ENCODE results near the gene UHRF1. TPM values are rescaled to one million over a fixed set of nuclear protein-coding genes. Genes with fewer than 3 reads are reported as not detected.

UHRF1 gene
- total RNA-seq, 1 donor = 34.1 TPM

DNA sequence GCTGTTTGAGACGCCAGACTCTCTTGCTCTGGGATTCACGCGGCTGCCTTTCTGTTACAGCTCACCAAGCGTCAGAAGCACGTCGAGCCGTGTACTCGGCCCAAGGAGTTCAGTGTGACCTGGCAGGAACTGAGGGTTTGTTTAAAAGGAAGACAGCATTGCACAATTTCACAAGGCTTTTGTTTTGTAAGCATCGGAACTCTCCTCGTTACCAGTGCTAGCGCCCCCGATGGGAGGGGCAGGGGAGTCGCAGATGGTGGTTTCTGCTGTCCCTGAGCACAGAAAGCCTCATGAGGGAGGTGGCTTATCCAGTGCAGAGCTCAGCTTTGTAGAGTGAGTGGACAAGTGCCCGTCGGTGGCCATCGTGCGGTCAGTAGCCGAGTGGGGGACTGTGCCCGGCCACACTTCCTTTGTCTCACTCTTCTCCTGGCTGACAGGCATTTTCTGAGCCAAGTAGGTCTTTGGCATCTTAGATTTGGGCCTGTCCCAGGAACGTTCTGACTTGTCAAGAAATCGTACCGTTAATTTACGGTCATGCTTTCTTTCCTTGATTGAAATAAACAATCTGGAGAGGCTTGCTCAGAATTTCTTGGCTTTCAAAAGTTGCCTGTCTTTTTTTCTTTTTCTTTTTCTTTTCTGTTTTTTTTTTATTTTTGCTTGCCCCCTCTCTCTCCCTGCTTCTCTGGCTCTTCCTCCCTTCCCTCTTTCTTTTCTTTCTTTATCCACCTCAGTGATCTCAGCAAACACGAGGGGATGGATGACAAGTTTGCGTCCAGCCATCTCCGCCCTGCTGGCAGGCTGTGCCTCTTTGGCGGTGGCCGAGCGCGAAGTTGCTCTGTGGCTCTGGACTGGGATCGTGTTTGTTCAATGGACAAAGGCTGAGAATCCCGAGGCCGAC lies 67.3 kb downstream of the UHRF1 start:
- peak; percentile 99 for DNase-seq (ENCODE audit: low read depth)
- peak overlapping the region; percentile 7 for H3K4me3 ChIP-seq (ENCODE audit: low read depth, low read length)
- TF ChIP-seq, protein P1, sequence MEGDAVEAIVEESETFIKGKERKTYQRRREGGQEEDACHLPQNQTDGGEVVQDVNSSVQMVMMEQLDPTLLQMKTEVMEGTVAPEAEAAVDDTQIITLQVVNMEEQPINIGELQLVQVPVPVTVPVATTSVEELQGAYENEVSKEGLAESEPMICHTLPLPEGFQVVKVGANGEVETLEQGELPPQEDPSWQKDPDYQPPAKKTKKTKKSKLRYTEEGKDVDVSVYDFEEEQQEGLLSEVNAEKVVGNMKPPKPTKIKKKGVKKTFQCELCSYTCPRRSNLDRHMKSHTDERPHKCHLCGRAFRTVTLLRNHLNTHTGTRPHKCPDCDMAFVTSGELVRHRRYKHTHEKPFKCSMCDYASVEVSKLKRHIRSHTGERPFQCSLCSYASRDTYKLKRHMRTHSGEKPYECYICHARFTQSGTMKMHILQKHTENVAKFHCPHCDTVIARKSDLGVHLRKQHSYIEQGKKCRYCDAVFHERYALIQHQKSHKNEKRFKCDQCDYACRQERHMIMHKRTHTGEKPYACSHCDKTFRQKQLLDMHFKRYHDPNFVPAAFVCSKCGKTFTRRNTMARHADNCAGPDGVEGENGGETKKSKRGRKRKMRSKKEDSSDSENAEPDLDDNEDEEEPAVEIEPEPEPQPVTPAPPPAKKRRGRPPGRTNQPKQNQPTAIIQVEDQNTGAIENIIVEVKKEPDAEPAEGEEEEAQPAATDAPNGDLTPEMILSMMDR (IDR thresholded peaks at IDR 0.05; ENCODE audit: insufficient read depth, low read depth, low read length) = peak; percentile 62

DNA sequence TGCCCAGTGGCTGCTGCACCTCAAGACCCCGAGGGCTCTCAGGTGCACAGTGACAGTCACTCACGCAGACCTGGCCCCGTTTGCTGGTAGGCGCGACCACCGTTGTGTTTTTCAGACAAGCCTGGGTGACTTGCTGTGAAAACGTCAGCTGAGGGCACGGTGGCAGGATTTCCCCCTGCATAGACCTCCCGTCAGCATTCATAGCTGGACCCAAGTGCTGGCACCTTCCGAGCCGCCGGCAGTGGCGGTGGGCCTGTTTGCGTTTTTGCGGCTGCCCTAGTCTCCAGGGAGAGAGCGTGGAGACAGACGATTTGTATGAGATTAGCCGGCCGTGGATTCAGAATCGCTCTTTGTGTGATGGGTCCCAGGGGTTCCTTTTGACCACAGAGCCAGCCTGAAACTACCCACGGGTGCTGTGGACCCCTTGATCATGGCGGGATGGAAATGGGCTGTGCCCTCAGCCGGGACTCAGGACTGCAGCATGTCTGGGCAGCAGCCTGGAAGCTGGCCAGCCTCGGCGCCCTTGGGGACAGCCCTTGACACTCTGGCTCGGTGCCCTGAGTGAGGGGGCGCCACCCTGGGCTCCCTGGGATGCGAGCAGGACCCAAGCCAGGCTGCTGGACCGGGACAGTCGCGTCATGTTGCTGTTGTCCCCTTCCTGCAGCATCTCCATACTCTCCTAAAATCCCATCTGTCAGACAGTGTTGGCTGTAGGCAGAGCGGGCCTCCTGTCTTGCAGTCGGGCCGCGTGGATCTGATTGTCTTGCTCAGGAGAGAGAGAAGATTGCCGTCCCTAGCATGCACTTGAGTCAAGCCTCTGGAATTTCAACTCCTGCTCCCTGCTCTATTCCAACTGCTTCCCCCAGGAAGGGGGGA lies 68.2 kb downstream of the UHRF1 start:
- peak; percentile 93 for DNase-seq (ENCODE audit: low read depth)
- no peak overlapping the region for H3K4me3 ChIP-seq (ENCODE audit: low read depth, low read length)
- TF ChIP-seq, protein P1 (IDR thresholded peaks at IDR 0.05; ENCODE audit: insufficient read depth, low read depth, low read length) = no peak

DNA sequence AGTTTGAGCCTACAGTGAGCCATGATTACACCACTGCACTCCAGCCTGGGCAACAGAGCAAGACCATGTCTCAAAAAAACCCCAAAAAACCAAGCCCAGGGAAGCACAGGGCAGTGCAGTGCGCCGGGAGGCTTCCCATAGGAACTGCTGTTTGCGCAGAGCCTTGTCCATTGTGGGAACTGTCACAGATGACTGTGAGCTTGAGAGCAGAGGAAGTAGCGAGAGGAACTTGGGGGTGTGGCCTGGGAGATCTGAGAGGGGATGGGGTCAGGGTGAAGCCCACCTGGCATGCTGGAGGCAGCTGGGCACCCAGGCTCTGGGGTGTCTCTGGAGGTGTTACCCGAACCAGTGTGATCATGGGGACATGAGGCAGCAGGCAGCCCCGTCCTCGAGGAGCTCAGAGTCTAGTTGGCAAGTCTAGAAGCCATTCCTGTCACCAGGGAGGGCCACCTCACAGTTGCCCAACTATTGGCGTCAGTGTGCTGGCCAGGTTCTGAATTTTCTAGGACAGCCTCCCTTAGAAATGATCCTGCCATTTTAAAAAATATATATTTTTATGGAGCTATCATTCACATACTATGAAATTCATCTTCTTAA lies 70.0 kb downstream of the UHRF1 start:
- no peak for DNase-seq (ENCODE audit: low read depth)
- H3K4me3 ChIP-seq (ENCODE audit: low read depth, low read length) = no peak overlapping the region
- TF ChIP-seq, protein P1 (IDR thresholded peaks at IDR 0.05; ENCODE audit: insufficient read depth, low read depth, low read length) = no peak

DNA sequence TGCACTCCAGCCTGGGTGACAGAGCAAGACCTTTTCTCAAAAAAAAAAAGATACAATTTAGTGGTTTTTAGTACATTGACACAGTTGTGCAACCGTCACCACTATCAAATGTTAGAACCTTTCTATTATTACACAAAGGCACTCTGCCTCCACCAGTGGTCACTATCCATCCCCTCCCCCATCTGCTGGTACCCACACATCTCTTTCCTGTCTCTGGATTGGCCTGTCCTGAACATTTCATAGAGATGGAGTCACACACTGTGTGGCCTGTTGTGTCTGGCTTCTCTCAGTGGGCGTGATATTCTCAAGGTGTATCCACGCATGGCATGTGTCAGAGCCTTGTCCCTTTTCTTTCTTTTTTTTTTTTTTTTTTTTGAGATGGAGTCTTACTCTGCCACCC lies 70.8 kb downstream of the UHRF1 start:
- no peak overlapping the region for H3K4me3 ChIP-seq (ENCODE audit: low read depth, low read length)
- TF ChIP-seq, protein P1 (IDR thresholded peaks at IDR 0.05; ENCODE audit: insufficient read depth, low read depth, low read length) = no peak
- DNase-seq (ENCODE audit: low read depth) = no peak

DNA sequence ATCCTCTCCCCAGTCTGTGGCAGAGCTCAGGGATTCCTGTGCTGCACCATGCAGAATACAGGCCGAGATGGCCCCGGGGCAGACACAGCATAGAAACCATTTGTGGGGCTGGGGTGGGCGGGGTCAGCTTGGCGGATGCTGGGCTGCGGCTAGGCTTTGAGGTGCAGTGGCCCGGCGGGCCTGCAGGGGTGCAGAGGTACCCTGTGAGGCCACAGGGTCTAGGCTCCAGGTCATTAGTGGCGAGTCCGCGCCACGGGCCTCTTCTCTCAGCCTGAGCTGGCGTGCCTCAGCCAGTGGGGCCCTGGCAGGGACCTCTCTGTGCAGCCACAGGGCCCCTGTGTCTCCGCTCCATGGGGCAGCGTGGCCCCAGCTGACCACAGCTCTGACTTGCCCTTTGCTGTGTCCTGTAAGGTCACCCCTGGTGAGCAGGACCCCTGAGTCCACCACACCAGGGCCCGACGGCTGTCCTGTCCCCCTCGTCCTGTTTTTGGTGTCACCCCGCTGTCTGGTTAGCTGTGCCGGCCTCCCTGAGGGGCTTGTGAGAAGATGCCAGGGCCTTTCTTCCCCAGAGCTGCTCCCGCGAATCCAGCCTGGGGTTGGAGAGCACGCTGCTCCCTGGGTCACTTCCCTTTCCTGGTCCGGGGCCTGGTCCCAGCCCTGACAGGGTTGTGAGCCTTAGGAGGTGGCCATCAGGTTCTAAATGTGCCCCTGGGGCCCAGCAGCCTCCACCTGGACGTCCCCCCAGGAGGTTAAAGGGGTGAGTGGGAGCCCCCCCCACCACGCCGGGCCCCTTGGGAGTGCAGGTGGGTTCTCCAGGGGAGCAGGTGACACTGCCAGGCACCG lies 71.8 kb downstream of the UHRF1 start:
- no peak for DNase-seq (ENCODE audit: low read depth)
- TF ChIP-seq, protein P1 (IDR thresholded peaks at IDR 0.05; ENCODE audit: insufficient read depth, low read depth, low read length) = no peak
- H3K4me3 ChIP-seq (ENCODE audit: low read depth, low read length) = no peak overlapping the region

DNA sequence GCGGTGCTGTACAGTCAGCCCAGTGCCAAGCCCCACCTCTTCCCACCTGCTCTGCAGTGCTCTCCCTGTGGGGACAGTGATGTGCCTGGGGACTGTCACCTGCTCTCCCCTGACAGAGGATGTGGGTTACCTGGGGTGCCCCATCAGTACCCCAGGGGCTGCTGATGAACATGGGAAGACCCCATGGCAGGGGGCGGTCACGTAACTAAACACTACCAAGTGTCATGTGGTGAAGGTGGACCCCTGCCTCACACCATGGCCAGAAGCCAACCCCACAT lies 72.3 kb downstream of the UHRF1 start:
- H3K4me3 ChIP-seq (ENCODE audit: low read depth, low read length) = no peak overlapping the region
- DNase-seq (ENCODE audit: low read depth) = no peak
- TF ChIP-seq, protein P1 (IDR thresholded peaks at IDR 0.05; ENCODE audit: insufficient read depth, low read depth, low read length) = no peak

All from fibroblast of villous mesenchyme (primary cell).